Stomach smooth muscle (tissue), 2 donors: ENCODE data around the gene DDHD1.
"Not testable (repeated sequence)": the region's sequence is repeated elsewhere in the genome, so short reads cannot be mapped to it uniquely, and the experiment has no call there.

ENCODE experiments used
- H3K27ac ChIP-seq: one replicate; pipeline ENCODE4 v1.7.0; 2013; ENCODE audit warnings: mild to moderate bottlenecking, low read length, inconsistent platforms
- H3K27me3 ChIP-seq, 2 donors: one replicate each; pipeline ENCODE4 v1.7.0; 2013; ENCODE audit warnings: low read length in 2 of 2; ENCODE audit not compliant: insufficient read depth in 2 of 2, control insufficient read depth in 1 of 2
- H3K36me3 ChIP-seq, 2 donors: one replicate each; pipeline ENCODE4 v1.7.0; 2013; ENCODE audit warnings: low read length in 2 of 2; ENCODE audit not compliant: control insufficient read depth in 2 of 2, insufficient read depth in 2 of 2
- H3K4me1 ChIP-seq: one replicate; pipeline ENCODE4 v1.7.0; 2013; ENCODE audit warnings: low read length; ENCODE audit not compliant: control insufficient read depth, insufficient read depth
- H3K4me3 ChIP-seq, 2 donors: one replicate each; pipeline ENCODE4 v1.7.0; 2013; ENCODE audit warnings: low read length in 2 of 2
- H3K9ac ChIP-seq, 2 donors: one replicate each; pipeline ENCODE4 v1.7.0; 2013; ENCODE audit warnings: low read length in 2 of 2, mild to moderate bottlenecking in 1 of 2
- H3K9me3 ChIP-seq, 2 donors: one replicate each; pipeline ENCODE4 v1.7.0; 2013; ENCODE audit warnings: low read length in 2 of 2; ENCODE audit not compliant: control insufficient read depth in 2 of 2
- donor health status: healthy.
- donor health status: Pancreatic carcinoma.

The DDHD1 gene

GRCh38 chr14:53128303-53129028, 24.7 kb downstream of the DDHD1 start:
- no peaks in the 10 kb centered on the region for H3K4me1 ChIP-seq
- no peak overlapping the region for H3K4me3 ChIP-seq
- no peaks in the 10 kb centered on the region for H3K27me3 ChIP-seq
- H3K36me3 ChIP-seq, result no peaks in the 10 kb centered on the region
- no peak overlapping the region for H3K27ac ChIP-seq
- no peaks in the 10 kb centered on the region for H3K9me3 ChIP-seq
- no peak overlapping the region for H3K9ac ChIP-seq

GRCh38 chr14:53127832-53128231, 25.3 kb downstream of the DDHD1 start:
- no peak overlapping the region for H3K4me3 ChIP-seq
- no peaks in the 10 kb centered on the region for H3K4me1 ChIP-seq
- no peaks in the 10 kb centered on the region for H3K36me3 ChIP-seq
- H3K9me3 ChIP-seq, result no peaks in the 10 kb centered on the region
- H3K27me3 ChIP-seq, result no peaks in the 10 kb centered on the region
- H3K27ac ChIP-seq, result no peak overlapping the region
- no peak overlapping the region for H3K9ac ChIP-seq

- Histone ChIP-seq H3K27ac (no peak overlapping the region), H3K4me1 (no peaks in the 10 kb centered on the region), H3K27me3 (no peaks in the 10 kb centered on the region), H3K4me3 (no peak overlapping the region), H3K9ac (no peak overlapping the region), H3K9me3 (no peaks in the 10 kb centered on the region), H3K36me3 (no peaks in the 10 kb centered on the region)
Measured at GRCh38 chr14:53127151-53127550, 26.0 kb downstream of the DDHD1 start.

GRCh38 chr14:53126731-53127130, 26.4 kb downstream of the DDHD1 start:
- H3K9ac ChIP-seq, result no peak overlapping the region
- no peaks in the 10 kb centered on the region for H3K36me3 ChIP-seq
- no peak overlapping the region for H3K27ac ChIP-seq
- no peaks in the 10 kb centered on the region for H3K4me1 ChIP-seq
- H3K27me3 ChIP-seq, result no peaks in the 10 kb centered on the region
- H3K9me3 ChIP-seq, result no peaks in the 10 kb centered on the region
- no peak overlapping the region for H3K4me3 ChIP-seq

- Histone ChIP-seq H3K9ac (no peak overlapping the region), H3K4me1 (no peaks in the 10 kb centered on the region), H3K9me3 (no peaks in the 10 kb centered on the region), H3K27me3 (no peaks in the 10 kb centered on the region), H3K36me3 (no peaks in the 10 kb centered on the region), H3K4me3 (no peak overlapping the region), H3K27ac (no peak overlapping the region)
Measured at GRCh38 chr14:53124786-53125185, 28.3 kb downstream of the DDHD1 start.

- H3K27ac ChIP-seq, H3K36me3 ChIP-seq, H3K4me3 ChIP-seq, H3K27me3 ChIP-seq, H3K4me1 ChIP-seq, H3K9me3 ChIP-seq, H3K9ac ChIP-seq: not testable (repeated sequence)
Measured at GRCh38 chr14:53121419-53121818, 31.7 kb downstream of the DDHD1 start.

- not testable (repeated sequence) for H3K27me3 ChIP-seq, H3K9ac ChIP-seq, H3K4me1 ChIP-seq, H3K36me3 ChIP-seq, H3K4me3 ChIP-seq, H3K9me3 ChIP-seq, H3K27ac ChIP-seq
Measured at GRCh38 chr14:53117479-53117878, 35.6 kb downstream of the DDHD1 start.

GRCh38 chr14:53113989-53114388, 39.1 kb downstream of the DDHD1 start:
- no peaks in the 10 kb centered on the region for H3K9me3 ChIP-seq
- H3K4me1 ChIP-seq, result no peaks in the 10 kb centered on the region
- H3K27ac ChIP-seq, result no peak overlapping the region
- H3K36me3 ChIP-seq, result no peaks in the 10 kb centered on the region
- H3K27me3 ChIP-seq, result no peaks in the 10 kb centered on the region
- H3K4me3 ChIP-seq, result no peak overlapping the region
- no peak overlapping the region for H3K9ac ChIP-seq

- Histone ChIP-seq H3K9me3 (no peaks in the 10 kb centered on the region), H3K27me3 (no peaks in the 10 kb centered on the region), H3K4me3 (no peak overlapping the region), H3K4me1 (no peaks in the 10 kb centered on the region), H3K9ac (no peak overlapping the region), H3K36me3 (no peaks in the 10 kb centered on the region), H3K27ac (no peak overlapping the region)
Measured at GRCh38 chr14:53110096-53110495, 43.0 kb downstream of the DDHD1 start.

GRCh38 chr14:53109105-53110041, 43.8 kb downstream of the DDHD1 start:
- no peaks in the 10 kb centered on the region for H3K9me3 ChIP-seq
- no peaks in the 10 kb centered on the region for H3K36me3 ChIP-seq
- H3K4me3 ChIP-seq, result no peak overlapping the region
- H3K4me1 ChIP-seq, result no peaks in the 10 kb centered on the region
- H3K27ac ChIP-seq, result no peak overlapping the region
- no peak overlapping the region for H3K9ac ChIP-seq
- no peaks in the 10 kb centered on the region for H3K27me3 ChIP-seq
